Sigmoid colon (tissue), 7 donors: ENCODE data around the gene EGLN1. TPM values are rescaled to one million over a fixed set of nuclear protein-coding genes. Genes with fewer than 3 reads are reported as not detected.

ENCODE experiments used
- DNase-seq: peaks from one replicate; pipeline ENCODE4 v3.0.0-alpha.2; 2019
- H3K27ac ChIP-seq, 4 donors: fragments of 200-600 bp; sonication (generic); one replicate each; pipeline ENCODE4 v1.5.1; 2016 to 2019; ENCODE audit warnings: mild to moderate bottlenecking in 1 of 4
- H3K27me3 ChIP-seq, 3 donors: fragments of 200-600 bp; sonication (generic); one replicate each; pipeline ENCODE4 v1.5.1; 2019; ENCODE audit warnings: mild to moderate bottlenecking in 1 of 3
- H3K36me3 ChIP-seq, 4 donors: fragments of 200-600 bp; sonication (generic); one replicate each; pipeline ENCODE4 v1.5.1; 2016 to 2019
- H3K4me1 ChIP-seq, 4 donors: fragments of 200-600 bp; sonication (generic); one replicate each; pipeline ENCODE4 v1.5.1; 2017 to 2019
- H3K4me3 ChIP-seq, 4 donors: fragments of 200-600 bp; sonication (generic); one replicate each; pipeline ENCODE4 v1.5.1; 2017 to 2019; ENCODE audit warnings: mild to moderate bottlenecking in 2 of 4, moderate library complexity in 1 of 4
- H3K9me3 ChIP-seq, 4 donors: fragments of 200-600 bp in 3 of 4; sonication (generic) in 3 of 4; one replicate each; pipeline versions ENCODE4 v1.5.1 to v1.6.1; 2013 to 2019
- CTCF ChIP-seq, 4 experiments: fragments of 450-650 bp in 3 of 4; fragments of 200-600 bp in 1 of 4; IDR thresholded peaks; one replicate each; pipeline ENCODE4 v1.5.1; 2016 to 2019; ENCODE audit warnings: antibody characterized with exemption in 4 of 4, mild to moderate bottlenecking in 3 of 4, moderate library complexity in 2 of 4
- EP300 ChIP-seq, 4 donors: sonication (generic); formaldehyde crosslinking; IDR thresholded peaks; one replicate each; pipeline ENCODE4 v1.6.1; 2017; ENCODE audit warnings: antibody characterized with exemption in 4 of 4
- POLR2A ChIP-seq, 2 donors: fragments of 450-650 bp; IDR thresholded peaks; one replicate each; pipeline ENCODE4 v1.6.1; 2016; ENCODE audit warnings: antibody characterized with exemption in 2 of 2, mild to moderate bottlenecking in 2 of 2, moderate library complexity in 2 of 2
- POLR2AphosphoS5 ChIP-seq, 4 donors: sonication (generic); formaldehyde crosslinking; IDR thresholded peaks; one replicate each; pipeline ENCODE4 v1.6.1; 2017; ENCODE audit warnings: antibody characterized with exemption in 4 of 4
- WGBS, 2 donors: extraction: QIAGEN DNeasy Blood & Tissue Kit; methylation state at CpG; one replicate each; pipeline ENCODE4 v1.1.7; 2013; 5-methylcytosine and 5-hydroxymethylcytosine counted together
- intact Hi-C: fragments of 100-400 bp; cut with DNase I; formaldehyde crosslinking; loops from one replicate; pipeline ENCODE4 v1.15.1; 2023
- polyA plus RNA-seq, 3 donors: library from polyadenylated mRNA; stranded (reverse); fragments of 200-250 nt; gene quantifications; one replicate each; pipeline ENCODE4 v1.2.3, GENCODE V29; 2013
- total RNA-seq, 4 donors: library from RNA; depleted of rRNA; stranded (reverse); fragments of >200 nt; gene quantifications; one replicate each; pipeline ENCODE4 v1.1.0, GENCODE V29; 2016
- donor health status: healthy with polysubstance abuse.
- donor health status: Bipolar disorder and iron deficiency.
- donor health status: healthy.

EGLN1 gene
- total and polyA plus RNA-seq, 7 donors, result 16.2 to 51.7 (median 37.8) TPM

DNA sequence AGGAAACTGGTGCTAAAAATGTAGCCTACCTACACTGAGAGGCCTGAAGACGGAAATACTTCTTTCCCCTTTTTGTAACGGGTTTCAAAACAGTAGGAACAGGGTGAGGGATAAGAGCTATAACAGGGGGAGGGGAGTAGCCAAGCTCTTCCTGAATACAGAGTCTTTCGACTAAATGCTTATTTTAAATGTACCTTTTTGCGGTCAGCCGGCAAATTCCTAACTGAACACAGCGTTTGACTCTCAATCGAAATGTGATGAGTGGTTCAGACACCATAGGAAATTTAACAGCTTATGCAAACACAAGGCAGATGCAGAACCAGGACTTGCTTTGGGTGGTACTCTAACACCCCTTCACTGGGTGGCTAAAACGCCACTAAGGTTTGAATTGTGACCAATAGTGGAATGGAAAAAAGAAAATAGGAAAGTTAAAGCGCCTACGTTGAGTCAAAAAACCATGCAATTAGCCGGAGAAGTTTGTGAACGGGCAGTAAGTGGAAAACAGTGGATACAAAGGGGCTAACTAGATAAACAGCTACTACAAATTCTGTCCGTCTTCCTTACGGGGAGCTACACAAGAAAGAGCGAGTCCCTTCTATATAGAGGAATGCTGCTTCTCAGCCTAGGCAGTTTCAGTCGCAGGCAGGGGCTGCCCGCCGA lies 1.7 kb downstream of the EGLN1 start:
- peaks cover 0 to 60% (median 50%) of the 10 kb centered on the region in 4 donors for H3K4me1 ChIP-seq

DNA sequence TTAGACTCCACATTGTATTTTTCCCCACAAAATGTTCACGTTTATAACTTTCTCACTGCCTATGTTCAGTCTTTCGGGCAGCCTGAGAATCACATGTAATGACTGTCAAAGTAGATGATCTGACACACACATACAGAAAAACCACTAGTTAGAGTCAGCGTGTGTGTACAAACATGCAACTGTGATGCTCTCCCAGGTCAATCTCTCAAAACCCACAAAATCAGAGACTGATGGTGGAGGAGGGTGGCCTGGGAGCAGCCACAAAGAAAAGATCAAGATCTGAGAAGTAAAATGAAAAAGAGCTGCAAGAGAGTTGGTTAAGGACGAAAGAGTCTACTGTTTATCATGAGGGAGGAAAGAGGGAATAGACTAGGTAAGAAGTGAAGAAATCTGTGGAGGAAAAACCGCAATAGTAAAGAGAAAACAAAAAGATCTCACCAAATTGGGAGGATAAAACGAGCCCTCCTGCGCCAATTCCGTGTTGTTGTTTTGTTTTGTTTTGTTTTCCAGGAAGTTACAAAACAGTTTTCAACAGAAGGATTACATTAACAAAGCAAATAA lies 2.3 kb downstream of the EGLN1 start:
- Histone ChIP-seq H3K4me3 (peak overlapping the region; percentile 66 to 90 (median 88)), H3K27ac (peak overlapping the region; percentile 98 to 99 (median 98)), H3K4me1 (peaks cover 0 to 66% (median 54%) of the 10 kb centered on the region in 4 donors), H3K27me3 (no peaks in the 10 kb centered on the region), H3K9me3 (no peaks in the 10 kb centered on the region), H3K36me3 (no peaks in the 10 kb centered on the region)
- no peak for DNase-seq
- intact Hi-C loops, result loop anchor here (5.0 kb wide), 2 partner anchors 38 to 172 kb away; no protein-coding TSS in a partner anchor
- no peak for TF ChIP-seq EP300 (IDR thresholded peaks at IDR 0.05)
- no peak for TF ChIP-seq POLR2AphosphoS5 (IDR thresholded peaks at IDR 0.05)
- 5 to 7% methylated on average over 8 of the region's 8 CpGs for WGBS, 2 donors

More for the DNA sequence above, 1.7 kb downstream of the EGLN1 start:
- H3K4me3 ChIP-seq, result peak overlapping the region; percentile 66 to 90 (median 88)
- H3K36me3 ChIP-seq, result no peaks in the 10 kb centered on the region
- H3K27me3 ChIP-seq, result no peaks in the 10 kb centered on the region
- TF ChIP-seq POLR2A (IDR thresholded peaks at IDR 0.05) (no peak), EP300 (IDR thresholded peaks at IDR 0.05) (no peak), POLR2AphosphoS5 (IDR thresholded peaks at IDR 0.05) (no peak), CTCF (IDR thresholded peaks at IDR 0.05) (no peak)
- H3K9me3 ChIP-seq, result no peaks in the 10 kb centered on the region
- DNase-seq, result no peak
- H3K27ac ChIP-seq, result peak overlapping the region; percentile 98 to 99 (median 98)
- 0 to 1% methylated on average over 18 of the region's 18 CpGs for WGBS, 2 donors
- intact Hi-C loops, result loop anchor here (5.0 kb wide), 2 partner anchors 38 to 172 kb away; no protein-coding TSS in a partner anchor

GRCh38 chr1:231419147-231419546 lies 2.9 kb downstream of the EGLN1 start:
- no peaks in the 10 kb centered on the region for H3K36me3 ChIP-seq
- DNase-seq, result no peak
- TF ChIP-seq POLR2A (IDR thresholded peaks at IDR 0.05) (no peak), EP300 (IDR thresholded peaks at IDR 0.05) (no peak), CTCF (IDR thresholded peaks at IDR 0.05) (no peak), POLR2AphosphoS5 (IDR thresholded peaks at IDR 0.05) (no peak)
- H3K4me3 ChIP-seq, result peak overlapping the region; percentile 66 to 90 (median 88)
- no peaks in the 10 kb centered on the region for H3K27me3 ChIP-seq
- peaks cover 0 to 73% (median 60%) of the 10 kb centered on the region in 4 donors for H3K4me1 ChIP-seq
- 33 to 74% methylated on average over 1 of the region's 1 CpG for WGBS, 2 donors
- intact Hi-C loops, result no loop called here
- peak overlapping the region in 3 of 4 donors; percentile 25 to 98 (median 98) for H3K27ac ChIP-seq
- H3K9me3 ChIP-seq, result no peaks in the 10 kb centered on the region

GRCh38 chr1:231418741-231419107 lies 3.4 kb downstream of the EGLN1 start:
- WGBS, 2 donors, result 40 to 64% methylated on average over 4 of the region's 4 CpGs
- DNase-seq, result no peak
- peak overlapping the region in 3 of 4 donors; percentile 25 to 98 (median 98) for H3K27ac ChIP-seq
- H3K9me3 ChIP-seq, result no peaks in the 10 kb centered on the region
- H3K4me1 ChIP-seq, result peaks cover 0 to 75% (median 64%) of the 10 kb centered on the region in 4 donors
- H3K36me3 ChIP-seq, result no peaks in the 10 kb centered on the region
- no peaks in the 10 kb centered on the region for H3K27me3 ChIP-seq
- no peak for TF ChIP-seq CTCF (IDR thresholded peaks at IDR 0.05)
- TF ChIP-seq EP300 (IDR thresholded peaks at IDR 0.05), result no peak
- intact Hi-C loops, result no loop called here
- H3K4me3 ChIP-seq, result peak overlapping the region; percentile 66 to 90 (median 88)

DNA sequence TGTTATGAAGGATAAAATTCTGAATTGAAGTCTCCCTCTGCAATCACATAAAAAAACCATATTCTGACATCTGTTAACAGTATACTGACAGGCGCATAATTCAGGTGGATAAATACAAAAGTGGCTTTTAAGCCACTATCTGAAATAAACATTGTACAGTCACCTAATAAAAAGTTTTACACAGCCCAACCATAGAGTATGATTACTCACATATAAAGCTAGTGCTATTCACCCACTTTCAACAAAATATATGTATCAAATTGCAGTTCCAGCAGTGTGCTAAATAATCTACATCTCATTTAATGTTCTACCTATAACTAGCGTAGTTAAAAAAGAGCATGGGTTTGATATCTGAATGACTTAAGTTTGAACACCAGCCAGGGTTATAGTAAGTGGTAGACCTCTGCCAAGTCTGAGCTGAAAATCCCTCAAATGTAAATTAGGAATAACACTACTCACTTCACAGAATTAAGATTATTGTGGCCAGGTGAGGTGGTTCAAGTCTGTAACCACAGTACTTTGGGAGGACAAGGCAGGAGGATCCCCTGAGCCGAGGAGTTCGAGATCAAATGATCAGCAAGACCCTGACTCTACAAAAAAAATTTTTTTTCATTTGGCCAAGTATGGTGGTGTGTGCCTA lies 3.9 kb downstream of the EGLN1 start:
- no peak for DNase-seq
- H3K36me3 ChIP-seq, result no peaks in the 10 kb centered on the region
- 45 to 75% methylated on average over 4 of the region's 4 CpGs for WGBS, 2 donors
- peak overlapping the region in 2 of 4 donors; percentile 98 for H3K27ac ChIP-seq
- no peaks in the 10 kb centered on the region for H3K9me3 ChIP-seq
- no peaks in the 10 kb centered on the region for H3K27me3 ChIP-seq
- H3K4me1 ChIP-seq, result peaks cover 0 to 73% (median 65%) of the 10 kb centered on the region in 4 donors
- intact Hi-C loops, result no loop called here
- TF ChIP-seq POLR2AphosphoS5 (IDR thresholded peaks at IDR 0.05), result no peak
- no peak for TF ChIP-seq POLR2A (IDR thresholded peaks at IDR 0.05)
- TF ChIP-seq CTCF (IDR thresholded peaks at IDR 0.05), result no peak
- no peak for TF ChIP-seq EP300 (IDR thresholded peaks at IDR 0.05)
- H3K4me3 ChIP-seq, result peak overlapping the region in 3 of 4 donors; percentile 88 to 90 (median 89)
